HCT116 (cell line): ENCODE data around the gene MICAL1. TPM values are rescaled to one million over a fixed set of nuclear protein-coding genes. Genes with fewer than 3 reads are reported as not detected.

Experiments used
- ATAC-seq: fragments of 200-7000 bp; cut with Tn5 transposase; 2 replicates; pipeline ENCODE4 v1.9.1; 2020; ENCODE audit warnings: mild to moderate bottlenecking, moderate library complexity
- BruUV-seq: library from RNA; stranded (reverse); fragments of 400-500 nt; replicated peaks from 2 replicates; lab custom pipeline; 2021; lab: Mats Ljungman, UMichigan
- CTCF ChIA-PET: fragments of 300-600 bp; sonication (Branson Sonifier 250); formaldehyde crosslinking; loops from one replicate; lab custom pipeline; 2021; ENCODE audit warnings: antibody characterized with exemption; lab: Charles Lee
- POLR2A ChIA-PET: fragments of 300-600, 350-600 bp; sonication (Branson Sonifier 250); formaldehyde crosslinking; loops from one replicate; lab custom pipeline; 2021; ENCODE audit warnings: antibody characterized with exemption; lab: Charles Lee
- RAD21 ChIA-PET, 2 experiments: fragments of 300-600 bp; sonication (Branson Sonifier 250); formaldehyde crosslinking; loops; one replicate each; lab custom pipeline; 2023; ENCODE audit warnings: low total read pairs in 2 of 2; ENCODE audit not compliant: uncharacterized antibody in 2 of 2, unreplicated experiment in 2 of 2, low non-redundant PET in 1 of 2; lab: Charles Lee
- DNase-seq: peaks from one replicate; pipeline ENCODE4 v3.0.0-alpha.2; 2010; ENCODE audit warnings: low read depth, low spot score
- H2AFZ ChIP-seq: fragments of 200-600 bp; shearing (Covaris generic), sonication (generic); 2 replicates; pipeline ENCODE4 v1.6.1; 2017; ENCODE audit warnings: low read depth, mixed run types, mixed read lengths, antibody characterized with exemption, low read length; ENCODE audit not compliant: poor library complexity, severe bottlenecking
- H3K27ac ChIP-seq: 2 replicates; pipeline ENCODE4 v1.5.1; 2012; ENCODE audit warnings: low read depth, low read length
- H3K27me3 ChIP-seq: fragments of 200-600 bp; sonication (generic); 2 replicates; pipeline ENCODE4 v1.6.1; 2016; ENCODE audit warnings: mixed run types, low read length, mixed read lengths; ENCODE audit not compliant: insufficient read depth
- H3K36me3 ChIP-seq, 2 experiments: fragments of 200-500 bp in 1 of 2; fragments of 200-600 bp in 1 of 2; sonication (Bioruptor generic) in 1 of 2; sonication (generic) in 1 of 2; 2 replicates each; pipeline versions ENCODE4 v1.5.1 to v1.6.1; 2014 to 2016; ENCODE audit warnings: low read length in 2 of 2, inconsistent platforms in 1 of 2, mixed read lengths in 1 of 2, mixed run types in 1 of 2; ENCODE audit not compliant: insufficient read depth in 2 of 2, control insufficient read depth in 1 of 2
- H3K4me1 ChIP-seq, 2 experiments: fragments of 200-600 bp in 1 of 2; sonication (generic) in 1 of 2; 2 replicates each; pipeline versions ENCODE4 v1.5.1 to v1.6.1; 2012 to 2017; ENCODE audit warnings: low read length in 2 of 2, inconsistent platforms in 1 of 2, mild to moderate bottlenecking in 1 of 2, mixed read lengths in 1 of 2, mixed run types in 1 of 2, moderate library complexity in 1 of 2; ENCODE audit not compliant: insufficient read depth in 2 of 2, control insufficient read depth in 1 of 2
- H3K4me2 ChIP-seq: fragments of 200-600 bp; sonication (generic); 2 replicates; pipeline ENCODE4 v1.6.1; 2017; ENCODE audit warnings: mixed run types, low read length, mixed read lengths
- H3K4me3 ChIP-seq, 2 experiments: fragments of 200-600 bp in 1 of 2; sonication (generic) in 1 of 2; replicated peaks in 1 of 2; 2 replicates each; pipeline ENCODE4 v1.5.1; 2011 to 2016; ENCODE audit warnings: low read length in 2 of 2, control low read depth in 1 of 2, low read depth in 1 of 2, mild to moderate bottlenecking in 1 of 2, mixed read lengths in 1 of 2, mixed run types in 1 of 2
- H3K79me2 ChIP-seq: fragments of 200-600 bp; sonication (generic); 2 replicates; pipeline ENCODE4 v1.6.1; 2017; ENCODE audit warnings: mild to moderate bottlenecking, mixed run types, low read length, moderate library complexity, mixed read lengths; ENCODE audit not compliant: insufficient read depth
- H3K9ac ChIP-seq: fragments of 200-600 bp; sonication (generic); 2 replicates; pipeline ENCODE4 v1.6.1; 2016; ENCODE audit warnings: low read length, mixed read lengths
- H3K9me2 ChIP-seq: fragments of 200-600 bp; sonication (generic), shearing (Covaris generic); 2 replicates; pipeline ENCODE4 v1.6.1; 2017; ENCODE audit warnings: mixed run types, mild to moderate bottlenecking, moderate library complexity; ENCODE audit not compliant: insufficient read depth
- H3K9me3 ChIP-seq, 2 experiments: fragments of 200-500 bp in 1 of 2; fragments of 200-600 bp in 1 of 2; sonication (Bioruptor generic) in 1 of 2; sonication (generic) in 1 of 2; 2 replicates each; pipeline ENCODE4 v1.6.1; 2014 to 2017; ENCODE audit warnings: low read length in 2 of 2, mixed read lengths in 2 of 2, inconsistent platforms in 1 of 2, low read depth in 1 of 2, mild to moderate bottlenecking in 1 of 2, mixed run types in 1 of 2, moderate library complexity in 1 of 2; ENCODE audit not compliant: control insufficient read depth in 1 of 2, insufficient read depth in 1 of 2
- H4K20me1 ChIP-seq: fragments of 200-600 bp; sonication (generic), shearing (Covaris generic); 2 replicates; pipeline ENCODE4 v1.6.1; 2017; ENCODE audit warnings: mixed run types, mild to moderate bottlenecking, moderate library complexity; ENCODE audit not compliant: insufficient read depth
- ATF3 ChIP-seq: IDR thresholded peaks from 2 replicates; pipeline ENCODE4 v1.6.1; 2012
- CTCF ChIP-seq, 3 experiments: fragments of 200-600 bp in 1 of 3; sonication (generic) in 1 of 3; IDR thresholded peaks in 2 of 3; conservative IDR thresholded peaks in 1 of 3; 2 replicates each; pipeline ENCODE4 v1.5.1; 2012 to 2017; ENCODE audit warnings: low read depth in 2 of 3, low read length in 2 of 3, antibody characterized with exemption in 1 of 3, borderline replicate concordance in 1 of 3, control low read depth in 1 of 3, mild to moderate bottlenecking in 1 of 3, mixed read lengths in 1 of 3, mixed run types in 1 of 3, moderate library complexity in 1 of 3; ENCODE audit not compliant: insufficient read depth in 1 of 3
- EGR1 ChIP-seq: IDR thresholded peaks from 2 replicates; pipeline ENCODE4 v1.6.1; 2012; ENCODE audit warnings: low read depth
- EZH2 ChIP-seq: fragments of 200-600 bp; sonication (generic); IDR thresholded peaks from 2 replicates; pipeline ENCODE4 v1.6.1; 2017; ENCODE audit warnings: antibody characterized with exemption, mixed run types
- JUND ChIP-seq: IDR thresholded peaks from 2 replicates; pipeline ENCODE4 v1.6.1; 2012
- MAX ChIP-seq: IDR thresholded peaks from 2 replicates; pipeline ENCODE4 v1.6.1; 2012
- POLR2A ChIP-seq: IDR thresholded peaks from 2 replicates; pipeline ENCODE4 v1.7.0; 2011; ENCODE audit warnings: borderline replicate concordance; ENCODE audit not compliant: insufficient read depth, insufficient read length; ENCODE audit errors: extremely low read depth
- POLR2AphosphoS5 ChIP-seq: IDR thresholded peaks from 2 replicates; pipeline ENCODE4 v1.6.1; 2011; ENCODE audit warnings: mild to moderate bottlenecking, low read depth, low read length, moderate library complexity
- REST ChIP-seq: IDR thresholded peaks from 2 replicates; pipeline ENCODE4 v1.6.1; 2012; ENCODE audit warnings: low read depth
- SIN3A ChIP-seq: IDR thresholded peaks from 2 replicates; pipeline ENCODE4 v1.6.1; 2012; ENCODE audit warnings: low read depth
- SP1 ChIP-seq: IDR thresholded peaks from 2 replicates; pipeline ENCODE4 v1.6.1; 2012; ENCODE audit warnings: low read depth
- TCF7L2 ChIP-seq: IDR thresholded peaks from 2 replicates; pipeline ENCODE4 v1.7.0; 2011; ENCODE audit warnings: borderline replicate concordance, inconsistent platforms; ENCODE audit not compliant: insufficient read depth, insufficient read length; ENCODE audit errors: extremely low read depth
- YY1 ChIP-seq: IDR thresholded peaks from 2 replicates; pipeline ENCODE4 v1.6.1; 2011; ENCODE audit warnings: low read length, low read depth, moderate library complexity, mild to moderate bottlenecking; ENCODE audit not compliant: insufficient replicate concordance; ENCODE audit errors: extremely low read depth
- ZBTB33 ChIP-seq: IDR thresholded peaks from 2 replicates; pipeline ENCODE4 v1.6.1; 2011; ENCODE audit warnings: mild to moderate bottlenecking, low read length, moderate library complexity; ENCODE audit not compliant: insufficient replicate concordance; ENCODE audit errors: extremely low read depth
- ZNF274 ChIP-seq: fragments of 200-500 bp; sonication (Bioruptor generic); IDR thresholded peaks from 2 replicates; pipeline ENCODE4 v1.6.1; 2014; ENCODE audit warnings: mild to moderate bottlenecking, low read depth, low read length, inconsistent platforms
- intact Hi-C: fragments of 100-400 bp; cut with micrococcal nuclease; formaldehyde crosslinking; loops from 2 replicates; pipeline ENCODE4 v1.10.0; 2022
- total RNA-seq: library from RNA; stranded (reverse); gene quantifications from one replicate; pipeline ENCODE4 v1.2.1, GENCODE V29; 2021; ENCODE audit not compliant: unreplicated experiment

MICAL1 gene
- total RNA-seq, 1 experiment from 2014 or later = 23.9 TPM

GRCh38 chr6:109446541-109446940 is 9.0 kb downstream of the MICAL1 start:
- TF ChIP-seq YY1 = no peak
- TF ChIP-seq SIN3A = no peak
- no peak for TF ChIP-seq TCF7L2
- TF ChIP-seq EGR1 = no peak
- no peak for TF ChIP-seq ZNF274
- TF ChIP-seq MAX = no peak
- no peak for TF ChIP-seq ATF3
- no peak for TF ChIP-seq REST
- TF ChIP-seq POLR2A = no peak
- no peak for TF ChIP-seq JUND
- no peak for TF ChIP-seq ZBTB33
- no peak for TF ChIP-seq SP1
- no peak for TF ChIP-seq CTCF (IDR thresholded peaks at IDR 0.05 in 2 of 3, conservative IDR thresholded peaks at IDR 0.05 in 1 of 3; ENCODE audit: borderline replicate concordance in 1 of 3, insufficient read depth in 1 of 3, low read depth in 2 of 3, low read length in 2 of 3)
- TF ChIP-seq EZH2 = no peak
- no peak for TF ChIP-seq POLR2AphosphoS5

More at GRCh38 chr6:109446541-109446940, 9.0 kb downstream of the MICAL1 start:
- RAD21 ChIA-PET = no interaction called here
- CTCF ChIA-PET = no interaction called here
- H3K4me2 ChIP-seq = no peak overlapping the region
- no peak for ATAC-seq
- peaks cover 11% of the 10 kb centered on the region for H3K79me2 ChIP-seq
- POLR2A ChIA-PET = no interaction called here
- H3K27me3 ChIP-seq = no peaks in the 10 kb centered on the region
- DNase-seq = no peak
- peaks cover 5 to 10% of the 10 kb centered on the region in 2 experiments; a peak in 3 of 4 replicates for H3K4me1 ChIP-seq
- no peak overlapping the region for H3K4me3 ChIP-seq
- BruUV-seq = no TSS peak
- no peak overlapping the region for H3K27ac ChIP-seq
- peaks cover 1 to 6% of the 10 kb centered on the region in 2 experiments; a peak in 2 of 4 replicates for H3K36me3 ChIP-seq
- no peaks in the 10 kb centered on the region for H4K20me1 ChIP-seq
- intact Hi-C loops = no loop called here
- no peak overlapping the region for H2AFZ ChIP-seq
- H3K9ac ChIP-seq = no peak overlapping the region
- no peaks in the 10 kb centered on the region for H3K9me2 ChIP-seq
- no peaks in the 10 kb centered on the region for H3K9me3 ChIP-seq
